Skeletal muscle satellite cell (primary cell): Measurements from ENCODE around the gene WWC2.
"Not testable (repeated sequence)": the region's sequence is repeated elsewhere in the genome, so short reads cannot be mapped to it uniquely, and the experiment has no call there.

Experiments used
- H3K27me3 ChIP-seq: 2 replicates; pipeline ENCODE4 v1.7.0; 2013; ENCODE audit warnings: low read length; ENCODE audit not compliant: control insufficient read depth, insufficient read depth
- H3K36me3 ChIP-seq: 2 replicates; pipeline ENCODE4 v1.7.0; 2013; ENCODE audit warnings: mild to moderate bottlenecking, control low read depth, low read length; ENCODE audit not compliant: insufficient read depth
- H3K4me1 ChIP-seq: 2 replicates; pipeline ENCODE4 v1.7.0; 2013; ENCODE audit warnings: low read length; ENCODE audit not compliant: control insufficient read depth, insufficient read depth
- H3K4me2 ChIP-seq: 2 replicates; pipeline ENCODE4 v1.7.0; 2013; ENCODE audit warnings: mild to moderate bottlenecking, low read length
- H3K4me3 ChIP-seq: 2 replicates; pipeline ENCODE4 v1.7.0; 2013; ENCODE audit warnings: low read length
- H3K9ac ChIP-seq: 2 replicates; pipeline ENCODE4 v1.7.0; 2013; ENCODE audit warnings: mild to moderate bottlenecking, low read depth, low read length, moderate library complexity
- H3K9me3 ChIP-seq: replicated peaks from 2 replicates; pipeline ENCODE4 v1.7.0; 2013; ENCODE audit warnings: mild to moderate bottlenecking, control low read depth, low read length

WWC2 gene

DNA sequence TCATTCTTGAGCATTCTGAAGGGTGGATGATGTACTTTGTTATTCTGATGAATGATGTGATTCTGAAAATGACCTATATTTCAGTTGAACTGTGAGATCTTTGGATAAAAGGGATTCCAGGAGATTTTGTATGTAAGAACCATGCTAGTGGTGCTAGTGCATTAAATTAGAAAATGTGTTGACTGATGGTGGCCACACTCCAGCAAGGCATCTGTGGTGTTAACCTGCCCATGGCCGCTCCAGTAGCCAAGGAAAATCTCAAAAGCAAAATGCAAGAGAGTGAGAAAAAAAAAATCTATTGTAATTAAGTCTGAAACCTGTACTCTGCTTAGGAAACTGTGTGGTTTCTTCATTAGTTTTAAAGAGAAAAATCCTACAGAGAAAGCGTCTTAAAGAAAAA lies 93.5 kb downstream of the WWC2 start:
- Histone ChIP-seq H3K36me3 (peaks cover 8% of the 10 kb centered on the region), H3K4me2 (no peak overlapping the region), H3K9ac (no peak overlapping the region), H3K4me3 (no peak overlapping the region), H3K9me3 (no peaks in the 10 kb centered on the region), H3K27me3 (no peaks in the 10 kb centered on the region), H3K4me1 (peaks cover 4% of the 10 kb centered on the region)

- H3K4me1 ChIP-seq, H3K4me2 ChIP-seq, H3K27me3 ChIP-seq, H3K9me3 ChIP-seq, H3K9ac ChIP-seq, H3K36me3 ChIP-seq, H3K4me3 ChIP-seq: not testable (repeated sequence)
Observed at GRCh38 chr4:183193730-183194338, 94.8 kb downstream of the WWC2 start.

- Histone ChIP-seq H3K36me3 (peaks cover 8% of the 10 kb centered on the region), H3K27me3 (no peaks in the 10 kb centered on the region), H3K9me3 (no peaks in the 10 kb centered on the region), H3K4me2 (no peak overlapping the region), H3K9ac (no peak overlapping the region), H3K4me3 (no peak overlapping the region), H3K4me1 (peaks cover 7% of the 10 kb centered on the region)
Observed at GRCh38 chr4:183195534-183195933, 96.5 kb downstream of the WWC2 start.

- H3K4me1 ChIP-seq = peaks cover 23% of the 10 kb centered on the region
Observed at GRCh38 chr4:183197140-183197539, 98.1 kb downstream of the WWC2 start.

GRCh38 chr4:183200453-183200852 lies 101.4 kb downstream of the WWC2 start:
- peak overlapping the region; percentile 5 for H3K4me2 ChIP-seq
- no peaks in the 10 kb centered on the region for H3K9me3 ChIP-seq
- peaks cover 4% of the 10 kb centered on the region for H3K36me3 ChIP-seq
- no peaks in the 10 kb centered on the region for H3K27me3 ChIP-seq
- H3K4me3 ChIP-seq = no peak overlapping the region
- peaks cover 19% of the 10 kb centered on the region for H3K4me1 ChIP-seq
- H3K9ac ChIP-seq = no peak overlapping the region

More at GRCh38 chr4:183197140-183197539, 98.1 kb downstream of the WWC2 start:
- Histone ChIP-seq H3K4me3 (no peak overlapping the region), H3K9ac (no peak overlapping the region), H3K27me3 (no peaks in the 10 kb centered on the region), H3K36me3 (peaks cover 8% of the 10 kb centered on the region), H3K4me2 (no peak overlapping the region), H3K9me3 (no peaks in the 10 kb centered on the region)

- H3K27me3 ChIP-seq = no peaks in the 10 kb centered on the region
- no peaks in the 10 kb centered on the region for H3K9me3 ChIP-seq
- H3K4me2 ChIP-seq = no peak overlapping the region
- no peaks in the 10 kb centered on the region for H3K36me3 ChIP-seq
- peaks cover 19% of the 10 kb centered on the region for H3K4me1 ChIP-seq
- H3K9ac ChIP-seq = no peak overlapping the region
- no peak overlapping the region for H3K4me3 ChIP-seq
Observed at GRCh38 chr4:183201331-183201730, 102.3 kb downstream of the WWC2 start.

DNA sequence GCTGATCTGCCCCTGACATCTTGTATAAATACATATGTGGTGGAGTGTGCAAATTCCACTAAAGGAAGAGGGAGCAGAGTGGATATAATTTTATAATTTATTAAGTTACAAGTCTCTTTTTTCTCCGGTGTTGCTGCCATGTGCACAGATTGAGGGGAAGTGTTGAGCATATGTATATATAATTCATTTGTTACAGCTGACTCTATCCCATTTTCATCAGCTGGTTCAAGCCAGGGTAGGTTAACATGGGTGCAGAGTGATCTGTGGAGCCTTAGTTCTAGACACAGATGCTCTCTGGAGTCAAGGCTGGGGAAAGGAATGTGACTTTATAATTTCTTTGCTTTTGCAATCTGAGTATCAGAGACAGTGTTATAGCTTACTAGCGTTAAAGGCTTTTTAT lies 103.5 kb downstream of the WWC2 start:
- Histone ChIP-seq H3K9me3 (no peaks in the 10 kb centered on the region), H3K9ac (no peak overlapping the region), H3K4me2 (no peak overlapping the region), H3K4me1 (peaks cover 19% of the 10 kb centered on the region), H3K36me3 (no peaks in the 10 kb centered on the region), H3K4me3 (no peak overlapping the region), H3K27me3 (no peaks in the 10 kb centered on the region)

DNA sequence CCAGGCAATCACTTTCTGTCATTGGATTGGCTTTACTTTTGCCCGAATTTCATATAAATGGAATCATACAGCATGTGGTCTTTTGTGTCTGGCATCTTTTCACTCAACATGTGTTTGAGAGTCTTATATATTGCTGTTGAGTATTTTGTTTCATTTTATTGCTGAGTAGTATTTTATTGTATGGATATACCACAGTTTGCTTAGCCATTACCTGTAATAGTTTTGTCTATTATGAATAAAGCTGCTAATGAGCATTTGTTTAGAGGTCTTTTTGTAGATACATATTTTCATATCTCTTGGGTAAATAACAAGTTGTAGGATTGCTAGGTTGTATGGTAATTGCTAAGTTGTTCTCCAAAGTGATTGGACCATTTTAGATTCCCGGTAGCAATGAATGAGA lies 105.7 kb downstream of the WWC2 start:
- no peak overlapping the region for H3K4me2 ChIP-seq
- H3K9me3 ChIP-seq = no peaks in the 10 kb centered on the region
- H3K27me3 ChIP-seq = no peaks in the 10 kb centered on the region
- no peak overlapping the region for H3K4me3 ChIP-seq
- H3K4me1 ChIP-seq = peaks cover 19% of the 10 kb centered on the region
- no peak overlapping the region for H3K9ac ChIP-seq
- peaks cover 8% of the 10 kb centered on the region for H3K36me3 ChIP-seq

GRCh38 chr4:183205193-183205592 lies 106.1 kb downstream of the WWC2 start:
- Histone ChIP-seq H3K36me3 (peaks cover 9% of the 10 kb centered on the region), H3K4me1 (peaks cover 19% of the 10 kb centered on the region), H3K27me3 (no peaks in the 10 kb centered on the region), H3K4me2 (no peak overlapping the region), H3K9ac (no peak overlapping the region), H3K9me3 (no peaks in the 10 kb centered on the region), H3K4me3 (no peak overlapping the region)

DNA sequence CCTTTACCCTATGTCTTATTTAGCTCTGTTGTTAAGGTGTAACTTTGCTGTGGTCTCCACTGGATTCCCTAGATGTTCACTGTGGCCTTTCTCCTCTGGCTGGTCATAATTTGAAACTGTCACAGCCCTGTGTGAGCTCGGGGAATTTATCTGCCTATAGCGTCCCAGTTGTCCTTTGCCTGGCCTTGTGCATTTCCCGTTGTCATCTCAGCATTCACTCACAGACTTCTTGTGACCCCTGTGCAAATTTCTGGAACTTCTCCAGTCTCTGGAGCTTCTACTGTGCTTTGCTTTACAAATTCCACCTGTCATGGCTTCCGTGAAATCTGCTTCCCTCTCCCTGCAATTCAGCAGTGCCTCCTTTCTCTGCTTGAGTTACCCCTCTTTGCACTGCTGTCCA lies 106.7 kb downstream of the WWC2 start:
- Histone ChIP-seq H3K27me3 (no peaks in the 10 kb centered on the region), H3K4me3 (no peak overlapping the region), H3K4me2 (no peak overlapping the region), H3K4me1 (peaks cover 14% of the 10 kb centered on the region), H3K9ac (no peak overlapping the region), H3K36me3 (peaks cover 11% of the 10 kb centered on the region), H3K9me3 (no peaks in the 10 kb centered on the region)

DNA sequence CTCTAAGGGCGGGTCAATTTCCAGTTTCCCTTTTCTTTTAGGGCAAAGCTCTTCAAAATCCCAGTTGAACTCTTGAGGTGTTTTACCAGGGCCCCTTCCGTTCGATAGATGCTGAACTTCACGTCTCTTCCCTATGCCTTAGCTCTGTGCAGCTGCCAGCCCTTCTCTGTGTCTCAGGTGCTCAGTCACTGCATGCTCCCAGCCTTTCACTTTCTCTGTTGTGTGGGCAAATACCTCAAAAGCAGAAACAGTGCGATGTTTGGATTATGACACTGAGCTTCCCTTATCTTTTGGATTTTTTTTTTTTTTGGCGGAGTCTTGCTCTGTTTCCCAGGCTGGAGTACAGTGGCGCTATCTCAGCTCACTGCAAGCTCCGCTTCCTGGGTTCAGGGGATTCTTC lies 112.5 kb downstream of the WWC2 start:
- no peak overlapping the region for H3K4me2 ChIP-seq
- H3K4me3 ChIP-seq = no peak overlapping the region
- H3K9me3 ChIP-seq = no peaks in the 10 kb centered on the region
- no peaks in the 10 kb centered on the region for H3K4me1 ChIP-seq
- no peak overlapping the region for H3K9ac ChIP-seq
- peaks cover 12% of the 10 kb centered on the region for H3K36me3 ChIP-seq
- no peaks in the 10 kb centered on the region for H3K27me3 ChIP-seq

DNA sequence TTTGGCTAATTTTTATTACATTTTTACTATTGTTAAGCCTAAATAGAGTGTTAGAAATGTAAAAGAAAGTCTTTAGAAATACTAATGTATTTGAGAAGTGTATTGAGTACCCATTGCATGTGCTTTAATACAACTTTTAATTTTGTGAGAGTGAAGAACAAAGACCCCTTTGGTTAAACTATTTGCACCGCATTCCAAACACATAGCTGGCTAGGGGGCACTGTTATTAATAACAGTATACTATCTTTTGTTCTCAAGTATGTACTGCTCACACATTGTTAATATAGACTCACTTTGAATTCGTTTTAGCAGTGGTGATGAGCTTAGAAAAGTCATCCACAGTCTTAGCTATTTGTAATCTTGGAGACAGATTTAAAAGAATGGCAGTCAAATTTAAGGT lies 114.9 kb downstream of the WWC2 start:
- Histone ChIP-seq H3K27me3 (no peaks in the 10 kb centered on the region), H3K4me2 (no peak overlapping the region), H3K4me3 (no peak overlapping the region), H3K36me3 (peaks cover 10% of the 10 kb centered on the region), H3K9me3 (no peaks in the 10 kb centered on the region), H3K4me1 (no peaks in the 10 kb centered on the region), H3K9ac (no peak overlapping the region)
